Osteocyte (in vitro differentiated cells): ENCODE data around the gene VGLL3. TPM values are rescaled to one million over a fixed set of nuclear protein-coding genes. Genes with fewer than 3 reads are reported as not detected.
A peak's percentile ranks its signal among the peaks of the same experiment; 100 is the strongest.

Source experiments
- DNase-seq: peaks from one replicate; pipeline ENCODE4 v3.0.0; 2021; ENCODE audit warnings: mixed read lengths; ENCODE audit not compliant: unreplicated experiment; ENCODE audit errors: extremely low spot score
- H3K27ac Mint-ChIP-seq: one replicate; pipeline ENCODE4 v1.8.0; 2021; ENCODE audit warnings: mild to moderate bottlenecking, mixed read lengths; ENCODE audit not compliant: unreplicated experiment
- H3K27me3 Mint-ChIP-seq: one replicate; pipeline ENCODE4 v1.8.0; 2021; ENCODE audit warnings: mixed read lengths; ENCODE audit not compliant: unreplicated experiment
- H3K36me3 Mint-ChIP-seq: one replicate; pipeline ENCODE4 v1.8.0; 2021; ENCODE audit warnings: mixed read lengths; ENCODE audit not compliant: unreplicated experiment
- H3K4me1 Mint-ChIP-seq: one replicate; pipeline ENCODE4 v1.8.0; 2021; ENCODE audit warnings: mixed read lengths; ENCODE audit not compliant: unreplicated experiment
- H3K4me3 Mint-ChIP-seq: one replicate; pipeline ENCODE4 v1.8.0; 2021; ENCODE audit warnings: mild to moderate bottlenecking, moderate library complexity, mixed read lengths; ENCODE audit not compliant: unreplicated experiment
- H3K9me3 Mint-ChIP-seq: one replicate; pipeline ENCODE4 v1.8.0; 2021; ENCODE audit warnings: mixed read lengths; ENCODE audit not compliant: unreplicated experiment
- total RNA-seq: library from RNA; stranded (reverse); gene quantifications from 2 replicates; pipeline ENCODE4 v1.2.1, GENCODE V29; 2021
- TF ChIP-seq, protein P1 (sequence below): fragments of 200-600 bp; sonication (generic); IDR thresholded peaks from 2 replicates; pipeline ENCODE4 v1.5.0; 2021; ENCODE audit warnings: antibody characterized with exemption, mild to moderate bottlenecking, moderate library complexity

The VGLL3 gene
- total RNA-seq, 1 donor from 2014 or later, result 587 TPM

GRCh38 chr3:86995537-86995936 lies 4.6 kb upstream of the VGLL3 start:
- no peaks in the 10 kb centered on the region for H3K36me3 Mint-ChIP-seq
- TF ChIP-seq, protein P1, sequence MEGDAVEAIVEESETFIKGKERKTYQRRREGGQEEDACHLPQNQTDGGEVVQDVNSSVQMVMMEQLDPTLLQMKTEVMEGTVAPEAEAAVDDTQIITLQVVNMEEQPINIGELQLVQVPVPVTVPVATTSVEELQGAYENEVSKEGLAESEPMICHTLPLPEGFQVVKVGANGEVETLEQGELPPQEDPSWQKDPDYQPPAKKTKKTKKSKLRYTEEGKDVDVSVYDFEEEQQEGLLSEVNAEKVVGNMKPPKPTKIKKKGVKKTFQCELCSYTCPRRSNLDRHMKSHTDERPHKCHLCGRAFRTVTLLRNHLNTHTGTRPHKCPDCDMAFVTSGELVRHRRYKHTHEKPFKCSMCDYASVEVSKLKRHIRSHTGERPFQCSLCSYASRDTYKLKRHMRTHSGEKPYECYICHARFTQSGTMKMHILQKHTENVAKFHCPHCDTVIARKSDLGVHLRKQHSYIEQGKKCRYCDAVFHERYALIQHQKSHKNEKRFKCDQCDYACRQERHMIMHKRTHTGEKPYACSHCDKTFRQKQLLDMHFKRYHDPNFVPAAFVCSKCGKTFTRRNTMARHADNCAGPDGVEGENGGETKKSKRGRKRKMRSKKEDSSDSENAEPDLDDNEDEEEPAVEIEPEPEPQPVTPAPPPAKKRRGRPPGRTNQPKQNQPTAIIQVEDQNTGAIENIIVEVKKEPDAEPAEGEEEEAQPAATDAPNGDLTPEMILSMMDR, result no peak
- H3K9me3 Mint-ChIP-seq, result no peaks in the 10 kb centered on the region
- H3K4me3 Mint-ChIP-seq, result no peak overlapping the region
- no peak for DNase-seq
- H3K27ac Mint-ChIP-seq, result peak overlapping the region; percentile 80
- H3K4me1 Mint-ChIP-seq, result peaks cover 56% of the 10 kb centered on the region
- H3K27me3 Mint-ChIP-seq, result no peaks in the 10 kb centered on the region

DNA sequence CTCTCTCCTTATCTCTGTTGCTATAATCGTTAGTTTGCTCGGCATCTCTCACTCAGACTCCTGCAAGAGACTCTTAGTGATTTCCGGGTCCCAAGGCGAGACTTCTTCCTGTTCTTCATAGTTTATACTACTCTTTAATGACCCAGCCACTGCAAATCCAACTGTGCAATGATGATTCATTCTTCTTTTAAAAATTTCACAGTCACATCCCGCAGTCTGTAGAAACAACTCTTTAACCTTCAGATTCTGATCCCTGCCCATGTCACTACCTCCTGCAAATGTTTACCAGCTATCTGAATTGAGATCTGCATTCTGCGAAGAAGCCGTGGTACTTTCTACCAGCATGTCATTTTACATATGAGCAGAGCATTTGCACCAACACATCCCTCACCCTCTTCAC lies 2.8 kb upstream of the VGLL3 start:
- H3K4me3 Mint-ChIP-seq, result peak overlapping the region; percentile 73
- H3K27ac Mint-ChIP-seq, result peak overlapping the region; percentile 96

GRCh38 chr3:86991840-86992435 lies 989 bp upstream of the VGLL3 start:
- Mint-ChIP-seq H3K4me1 (peaks cover 50% of the 10 kb centered on the region), H3K36me3 (peaks cover 26% of the 10 kb centered on the region), H3K9me3 (no peaks in the 10 kb centered on the region), H3K27me3 (no peaks in the 10 kb centered on the region), H3K4me3 (peak overlapping the region; percentile 88), H3K27ac (peak overlapping the region; percentile 99)
- TF ChIP-seq, protein P1, result no peak
- DNase-seq, result no peak

More for the DNA sequence above, 2.8 kb upstream of the VGLL3 start:
- H3K27me3 Mint-ChIP-seq, result no peaks in the 10 kb centered on the region
- no peak for DNase-seq
- H3K9me3 Mint-ChIP-seq, result no peaks in the 10 kb centered on the region
- H3K4me1 Mint-ChIP-seq, result peaks cover 56% of the 10 kb centered on the region
- peaks cover 13% of the 10 kb centered on the region for H3K36me3 Mint-ChIP-seq
- TF ChIP-seq, protein P1, result no peak

DNA sequence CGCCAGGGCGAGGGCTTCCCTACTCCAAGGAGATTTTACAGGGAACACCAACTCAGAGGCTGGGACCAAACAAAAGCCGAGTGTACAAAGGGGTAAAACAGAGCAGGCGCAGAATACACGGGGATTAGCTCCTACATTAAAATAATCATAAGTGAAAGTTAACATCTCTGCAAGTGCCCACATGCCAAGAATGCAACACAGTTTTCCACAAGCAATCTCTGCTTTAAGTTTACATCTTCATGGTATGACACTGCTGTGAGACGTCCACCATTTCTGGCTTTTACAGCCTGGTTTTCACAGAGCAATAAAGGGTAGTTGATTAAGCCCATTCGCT lies 500 bp upstream of the VGLL3 start:
- Mint-ChIP-seq H3K27ac (peak overlapping the region; percentile 99), H3K9me3 (no peaks in the 10 kb centered on the region)

DNA sequence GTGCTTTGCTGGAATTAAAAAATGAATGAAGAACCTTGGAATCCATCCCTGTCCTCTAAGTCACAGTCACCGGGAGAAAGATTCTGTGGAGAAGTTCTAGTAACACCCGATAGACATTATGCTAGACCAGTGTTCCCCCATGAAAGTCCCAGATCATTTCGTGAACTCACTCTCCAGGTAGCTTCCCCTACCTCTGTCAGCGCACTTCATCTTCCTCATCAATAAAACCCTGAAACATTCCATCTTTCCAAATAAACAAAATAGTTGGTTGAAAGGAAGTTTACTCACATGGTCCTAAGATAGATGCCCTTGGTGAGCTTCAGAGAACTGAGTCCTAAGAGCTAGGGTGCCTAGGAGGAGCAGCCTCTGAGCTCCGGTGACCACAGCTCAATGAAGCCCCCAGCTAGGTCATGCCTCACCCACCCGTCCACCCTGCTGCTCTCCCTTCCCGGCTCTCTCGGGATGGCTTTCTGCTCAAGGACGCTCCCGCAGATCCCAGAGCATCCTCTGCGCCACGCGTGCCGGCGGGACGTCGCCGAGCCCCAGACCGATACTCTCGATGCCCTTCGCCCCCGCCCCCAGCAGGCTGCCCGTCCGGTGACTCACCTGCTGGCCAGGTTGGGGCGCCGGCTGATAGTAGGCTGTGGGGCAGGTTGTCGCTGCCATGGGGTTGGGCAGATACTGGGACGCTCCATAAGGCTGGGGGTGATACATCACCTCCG lies 776 bp downstream of the VGLL3 start:
- DNase-seq, result no peak
- TF ChIP-seq, protein P1, result no peak
- peaks cover 51% of the 10 kb centered on the region for H3K4me1 Mint-ChIP-seq
- H3K9me3 Mint-ChIP-seq, result no peaks in the 10 kb centered on the region
- H3K27ac Mint-ChIP-seq, result peak overlapping the region; percentile 97
- peak overlapping the region; percentile 95 for H3K4me3 Mint-ChIP-seq
- peaks cover 42% of the 10 kb centered on the region for H3K36me3 Mint-ChIP-seq
- H3K27me3 Mint-ChIP-seq, result no peaks in the 10 kb centered on the region

More for the DNA sequence above, 500 bp upstream of the VGLL3 start:
- DNase-seq, result no peak
- peak overlapping the region; percentile 88 for H3K4me3 Mint-ChIP-seq
- peaks cover 47% of the 10 kb centered on the region for H3K4me1 Mint-ChIP-seq
- H3K36me3 Mint-ChIP-seq, result peaks cover 30% of the 10 kb centered on the region
- TF ChIP-seq, protein P1, result no peak
- H3K27me3 Mint-ChIP-seq, result no peaks in the 10 kb centered on the region
